GM23338 (cell line): ENCODE results near the gene TELO2. TPM values are rescaled to one million over a fixed set of nuclear protein-coding genes. Genes with fewer than 3 reads are reported as not detected.

ENCODE experiments used
- ATAC-seq: fragments of 200-7000 bp; cut with Tn5 transposase; 3 replicates; pipeline ENCODE4 v1.9.1; 2020
- DNase-seq: peaks from one replicate; pipeline ENCODE4 v3.0.0-alpha.2; 2015; ENCODE audit warnings: low spot score
- H2AFZ ChIP-seq: fragments of 200-600 bp; sonication (generic); 2 replicates; pipeline ENCODE4 v1.8.0; 2016; ENCODE audit warnings: antibody characterized with exemption, mild to moderate bottlenecking, moderate library complexity
- H3F3A ChIP-seq: fragments of 200-600 bp; sonication (generic); replicated peaks from 2 replicates; pipeline ENCODE4 v1.8.0; 2017; ENCODE audit warnings: antibody characterized with exemption, mixed run types, low read depth
- H3K27ac ChIP-seq: fragments of 200-600 bp; sonication (generic); 2 replicates; pipeline ENCODE4 v1.6.1; 2016; ENCODE audit warnings: low read depth
- H3K27me3 ChIP-seq: fragments of 200-600 bp; sonication (generic); 2 replicates; pipeline ENCODE4 v1.8.0; 2016; ENCODE audit warnings: mild to moderate bottlenecking, mixed run types, moderate library complexity; ENCODE audit not compliant: insufficient read depth
- H3K36me3 ChIP-seq: fragments of 200-600 bp; sonication (generic); 2 replicates; pipeline ENCODE4 v1.8.0; 2016; ENCODE audit warnings: mild to moderate bottlenecking; ENCODE audit not compliant: insufficient read depth
- H3K4me1 ChIP-seq: fragments of 200-600 bp; sonication (generic); 2 replicates; pipeline ENCODE4 v1.8.0; 2016; ENCODE audit warnings: mild to moderate bottlenecking, moderate library complexity; ENCODE audit not compliant: insufficient read depth
- H3K4me2 ChIP-seq: fragments of 200-600 bp; sonication (generic); 2 replicates; pipeline ENCODE4 v1.7.1; 2017; ENCODE audit warnings: mixed run types
- H3K4me3 ChIP-seq: fragments of 200-600 bp; sonication (generic); 2 replicates; pipeline ENCODE4 v1.6.1; 2016; ENCODE audit warnings: mixed run types
- H3K79me2 ChIP-seq: fragments of 200-600 bp; sonication (generic); replicated peaks from 2 replicates; pipeline ENCODE4 v1.8.0; 2017; ENCODE audit warnings: mild to moderate bottlenecking; ENCODE audit not compliant: insufficient read depth
- H3K9me2 ChIP-seq: fragments of 200-600 bp; sonication (generic); 2 replicates; pipeline ENCODE4 v1.8.0; 2017; ENCODE audit not compliant: insufficient read depth
- H4K20me1 ChIP-seq: fragments of 200-600 bp; sonication (generic); replicated peaks from 2 replicates; pipeline ENCODE4 v1.8.0; 2017; ENCODE audit warnings: mild to moderate bottlenecking; ENCODE audit not compliant: insufficient read depth
- H3K27ac Mint-ChIP-seq: 2 replicates; pipeline ENCODE4 v1.8.0; 2020; ENCODE audit warnings: inconsistent platforms, mild to moderate bottlenecking, moderate library complexity, mixed read lengths
- H3K27me3 Mint-ChIP-seq: 3 replicates; pipeline ENCODE4 v1.8.0; 2022; ENCODE audit warnings: low read depth, mild to moderate bottlenecking, moderate library complexity, mixed read lengths, inconsistent platforms; ENCODE audit not compliant: insufficient read depth, poor library complexity
- H3K36me3 Mint-ChIP-seq: 3 replicates; pipeline ENCODE4 v1.8.0; 2021; ENCODE audit warnings: low read depth, mild to moderate bottlenecking, inconsistent platforms, moderate library complexity, mixed read lengths
- H3K4me1 Mint-ChIP-seq: 3 replicates; pipeline ENCODE4 v1.8.0; 2020; ENCODE audit warnings: mild to moderate bottlenecking, inconsistent platforms, mixed read lengths
- H3K4me3 Mint-ChIP-seq: 3 replicates; pipeline ENCODE4 v1.8.0; 2021; ENCODE audit warnings: moderate library complexity, mild to moderate bottlenecking, inconsistent platforms, mixed read lengths
- H3K9me3 Mint-ChIP-seq: 3 replicates; pipeline ENCODE4 v1.8.0; 2020; ENCODE audit warnings: moderate library complexity, mild to moderate bottlenecking, inconsistent platforms, mixed read lengths
- CREB1 ChIP-seq: fragments of 250-450 bp; sonication (Bioruptor Pico); IDR thresholded peaks from 2 replicates; pipeline ENCODE4 v1.5.0; 2020; ENCODE audit warnings: low read depth, mild to moderate bottlenecking, moderate library complexity
- ETS1 ChIP-seq: IDR thresholded peaks from 2 replicates; pipeline ENCODE4 v1.6.1; 2016; ENCODE audit warnings: antibody characterized with exemption
- EZH2 ChIP-seq: fragments of 200-600 bp; sonication (generic); IDR thresholded peaks from one replicate; pipeline ENCODE4 v1.8.0; 2017; ENCODE audit warnings: antibody characterized with exemption, mild to moderate bottlenecking, low read depth; ENCODE audit not compliant: unreplicated experiment
- EZH2phosphoT487 ChIP-seq: fragments of 200-600 bp; sonication (generic); IDR thresholded peaks from one replicate; pipeline ENCODE4 v1.8.1; 2018; ENCODE audit warnings: antibody characterized with exemption; ENCODE audit not compliant: unreplicated experiment
- JUNB ChIP-seq: IDR thresholded peaks from one replicate; pipeline ENCODE4 v1.6.1; 2016; ENCODE audit warnings: antibody characterized with exemption; ENCODE audit not compliant: unreplicated experiment
- NANOG ChIP-seq: IDR thresholded peaks from 2 replicates; pipeline ENCODE4 v1.6.1; 2016; ENCODE audit warnings: antibody characterized with exemption, borderline replicate concordance
- POLR2AphosphoS5 ChIP-seq: IDR thresholded peaks from 2 replicates; pipeline ENCODE4 v1.6.1; 2016; ENCODE audit warnings: antibody characterized with exemption, low read depth
- REST ChIP-seq: IDR thresholded peaks from one replicate; pipeline ENCODE4 v1.6.1; 2018; ENCODE audit warnings: antibody characterized with exemption; ENCODE audit not compliant: unreplicated experiment
- STAT1 ChIP-seq: IDR thresholded peaks from one replicate; pipeline ENCODE4 v1.6.1; 2016; ENCODE audit warnings: antibody characterized with exemption; ENCODE audit not compliant: unreplicated experiment
- ZNF114 ChIP-seq: fragments of 250-450 bp; sonication (Bioruptor Pico); IDR thresholded peaks from 2 replicates; pipeline ENCODE4 v1.5.0; 2020; ENCODE audit warnings: mild to moderate bottlenecking, moderate library complexity
- ZNF331 ChIP-seq: fragments of 250-450 bp; sonication (Bioruptor Pico); IDR thresholded peaks from 2 replicates; pipeline ENCODE4 v1.5.0; 2020; ENCODE audit warnings: low read depth, mild to moderate bottlenecking, moderate library complexity
- ZNF462 ChIP-seq: fragments of 250-450 bp; sonication (Bioruptor Pico); IDR thresholded peaks from 2 replicates; pipeline ENCODE4 v1.5.0; 2020; ENCODE audit warnings: mild to moderate bottlenecking, moderate library complexity
- polyA plus RNA-seq: library from polyadenylated mRNA; unstranded; fragments of >200 nt; fragmentation: Nextera tagmentation; extraction: Ambion mirVana; gene quantifications from 2 replicates; pipeline ENCODE4 v1.2.1, GENCODE V29; 2016
- total RNA-seq: library from RNA; depleted of rRNA; stranded (reverse); fragments of >200 nt; shearing (Covaris generic); gene quantifications from 2 replicates; pipeline ENCODE4 v1.2.3, GENCODE V29; 2014
- TF ChIP-seq, protein P1 (sequence below), 2 experiments: fragments of 200-600 bp in 1 of 2; sonication (generic) in 1 of 2; conservative IDR thresholded peaks; 2 replicates each; pipeline versions ENCODE4 v1.5.1 to v1.6.1; 2016 to 2017; ENCODE audit warnings: antibody characterized with exemption in 2 of 2, low read depth in 2 of 2, mild to moderate bottlenecking in 2 of 2, moderate library complexity in 1 of 2

The TELO2 gene
- total and polyA plus RNA-seq, 2 experiments from 2014 or later = 45.4 to 76.0 TPM

DNA sequence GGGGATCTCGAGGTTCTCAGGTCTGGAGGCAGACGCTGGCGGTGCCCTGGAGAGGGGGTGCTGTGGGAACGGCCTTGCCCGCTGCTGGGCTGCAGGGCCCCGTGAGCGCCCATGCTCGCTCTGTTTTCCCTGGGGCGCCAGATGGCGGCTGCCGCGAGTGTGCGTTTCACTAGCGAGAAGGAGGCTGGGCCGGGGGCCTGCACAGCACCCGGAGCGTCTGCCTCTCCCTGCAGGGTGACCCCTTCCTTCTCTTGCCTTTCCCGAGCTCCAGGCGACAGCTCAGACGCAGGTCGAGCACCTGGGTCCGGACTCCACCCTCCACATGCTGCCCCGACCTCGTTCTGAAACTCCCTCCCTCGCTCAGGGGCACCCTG is 2.7 kb downstream of the TELO2 start:
- Histone ChIP-seq H3K36me3 (peaks cover 6% of the 10 kb centered on the region), H4K20me1 (no peaks in the 10 kb centered on the region), H3K4me3 (no peak overlapping the region), H2AFZ (no peak overlapping the region), H3K4me2 (no peak overlapping the region), H3K27me3 (no peaks in the 10 kb centered on the region), H3K9me2 (no peaks in the 10 kb centered on the region), H3K4me1 (0 out of 2 replicates have a peak, but pooled peaks cover 4% of the 10 kb centered on the region), H3K79me2 (peaks cover 3% of the 10 kb centered on the region; the same call in 1 of the 2 replicates), H3F3A (0 out of 2 replicates have a peak, but pooled peaks cover 6% of the 10 kb centered on the region), H3K27ac (no peak overlapping the region)
- no peak for DNase-seq
- H3K4me1 Mint-ChIP-seq = peaks cover 6% of the 10 kb centered on the region; the same call in 2 of the 3 replicates
- no peaks in the 10 kb centered on the region for H3K9me3 Mint-ChIP-seq
- ATAC-seq = no peak
- H3K36me3 Mint-ChIP-seq = peaks cover 30% of the 10 kb centered on the region
- TF ChIP-seq EZH2phosphoT487 (no peak), JUNB (no peak), ZNF331 (CRISPR knock-in tag) (no peak), ZNF462 (CRISPR knock-in tag) (no peak), STAT1 (no peak), ZNF114 (CRISPR knock-in tag) (no peak), NANOG (no peak), REST (no peak), EZH2 (no peak), CREB1 (CRISPR knock-in tag) (no peak), ETS1 (no peak), POLR2AphosphoS5 (no peak)
- TF ChIP-seq, protein P1, sequence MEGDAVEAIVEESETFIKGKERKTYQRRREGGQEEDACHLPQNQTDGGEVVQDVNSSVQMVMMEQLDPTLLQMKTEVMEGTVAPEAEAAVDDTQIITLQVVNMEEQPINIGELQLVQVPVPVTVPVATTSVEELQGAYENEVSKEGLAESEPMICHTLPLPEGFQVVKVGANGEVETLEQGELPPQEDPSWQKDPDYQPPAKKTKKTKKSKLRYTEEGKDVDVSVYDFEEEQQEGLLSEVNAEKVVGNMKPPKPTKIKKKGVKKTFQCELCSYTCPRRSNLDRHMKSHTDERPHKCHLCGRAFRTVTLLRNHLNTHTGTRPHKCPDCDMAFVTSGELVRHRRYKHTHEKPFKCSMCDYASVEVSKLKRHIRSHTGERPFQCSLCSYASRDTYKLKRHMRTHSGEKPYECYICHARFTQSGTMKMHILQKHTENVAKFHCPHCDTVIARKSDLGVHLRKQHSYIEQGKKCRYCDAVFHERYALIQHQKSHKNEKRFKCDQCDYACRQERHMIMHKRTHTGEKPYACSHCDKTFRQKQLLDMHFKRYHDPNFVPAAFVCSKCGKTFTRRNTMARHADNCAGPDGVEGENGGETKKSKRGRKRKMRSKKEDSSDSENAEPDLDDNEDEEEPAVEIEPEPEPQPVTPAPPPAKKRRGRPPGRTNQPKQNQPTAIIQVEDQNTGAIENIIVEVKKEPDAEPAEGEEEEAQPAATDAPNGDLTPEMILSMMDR (conservative IDR thresholded peaks at IDR 0.05; ENCODE audit: low read depth in 2 of 2) = no peak
- no peak overlapping the region for H3K27ac Mint-ChIP-seq
- H3K27me3 Mint-ChIP-seq = peaks cover 9% of the 10 kb centered on the region
- no peak overlapping the region for H3K4me3 Mint-ChIP-seq
